Measurements from ENCODE around the gene ERGIC1.
A peak's percentile ranks its signal among the peaks of the same experiment; 100 is the strongest.

Gene ERGIC1

GRCh38 chr5:172984244-172984953 lies 150.3 kb downstream of the ERGIC1 start:
- Histone ChIP-seq H3K9me3 (ENCODE audit: control insufficient read depth, insufficient read depth, low read length) (no peaks in the 10 kb centered on the region), H3K9ac (ENCODE audit: low read depth, low read length) (peak overlapping the region; percentile 90), H3K4me3 (ENCODE audit: low read depth, low read length) (peak overlapping the region; percentile 99), H3K4me1 (ENCODE audit: control insufficient read depth, insufficient read depth, low read length) (peaks cover 3% of the 10 kb centered on the region), H3K27me3 (ENCODE audit: control insufficient read depth, insufficient read depth, low read length) (no peaks in the 10 kb centered on the region), H3K36me3 (ENCODE audit: control insufficient read depth, insufficient read depth, low read length) (peaks cover 9% of the 10 kb centered on the region)

- Histone ChIP-seq H3K4me1 (ENCODE audit: control insufficient read depth, insufficient read depth, low read length) (peaks cover 3% of the 10 kb centered on the region), H3K4me3 (ENCODE audit: low read depth, low read length) (no peak overlapping the region), H3K9ac (ENCODE audit: low read depth, low read length) (no peak overlapping the region), H3K9me3 (ENCODE audit: control insufficient read depth, insufficient read depth, low read length) (no peaks in the 10 kb centered on the region), H3K36me3 (ENCODE audit: control insufficient read depth, insufficient read depth, low read length) (peaks cover 9% of the 10 kb centered on the region), H3K27me3 (ENCODE audit: control insufficient read depth, insufficient read depth, low read length) (no peaks in the 10 kb centered on the region)
These were observed 151.5 kb downstream of the ERGIC1 start for GRCh38 chr5:172985596-172985995.

GRCh38 chr5:172988276-172988675 lies 154.2 kb downstream of the ERGIC1 start:
- no peak overlapping the region for H3K4me3 ChIP-seq (ENCODE audit: low read depth, low read length)

GRCh38 chr5:172990776-172991175 lies 156.7 kb downstream of the ERGIC1 start:
- no peaks in the 10 kb centered on the region for H3K9me3 ChIP-seq (ENCODE audit: control insufficient read depth, insufficient read depth, low read length)
- no peaks in the 10 kb centered on the region for H3K27me3 ChIP-seq (ENCODE audit: control insufficient read depth, insufficient read depth, low read length)
- peaks cover 11% of the 10 kb centered on the region for H3K36me3 ChIP-seq (ENCODE audit: control insufficient read depth, insufficient read depth, low read length)
- no peak overlapping the region for H3K9ac ChIP-seq (ENCODE audit: low read depth, low read length)
- H3K4me1 ChIP-seq (ENCODE audit: control insufficient read depth, insufficient read depth, low read length): no peaks in the 10 kb centered on the region
- H3K4me3 ChIP-seq (ENCODE audit: low read depth, low read length): no peak overlapping the region

More at GRCh38 chr5:172988276-172988675, 154.2 kb downstream of the ERGIC1 start:
- Histone ChIP-seq H3K27me3 (ENCODE audit: control insufficient read depth, insufficient read depth, low read length) (no peaks in the 10 kb centered on the region), H3K36me3 (ENCODE audit: control insufficient read depth, insufficient read depth, low read length) (peaks cover 9% of the 10 kb centered on the region), H3K9ac (ENCODE audit: low read depth, low read length) (no peak overlapping the region), H3K9me3 (ENCODE audit: control insufficient read depth, insufficient read depth, low read length) (no peaks in the 10 kb centered on the region), H3K4me1 (ENCODE audit: control insufficient read depth, insufficient read depth, low read length) (peaks cover 3% of the 10 kb centered on the region)

- Histone ChIP-seq H3K9ac (ENCODE audit: low read depth, low read length) (no peak overlapping the region), H3K27me3 (ENCODE audit: control insufficient read depth, insufficient read depth, low read length) (no peaks in the 10 kb centered on the region), H3K9me3 (ENCODE audit: control insufficient read depth, insufficient read depth, low read length) (no peaks in the 10 kb centered on the region), H3K36me3 (ENCODE audit: control insufficient read depth, insufficient read depth, low read length) (peaks cover 5% of the 10 kb centered on the region), H3K4me1 (ENCODE audit: control insufficient read depth, insufficient read depth, low read length) (no peaks in the 10 kb centered on the region), H3K4me3 (ENCODE audit: low read depth, low read length) (no peak overlapping the region)
These were observed 160.4 kb downstream of the ERGIC1 start for GRCh38 chr5:172994405-172994804.

- Histone ChIP-seq H3K36me3 (ENCODE audit: control insufficient read depth, insufficient read depth, low read length) (peaks cover 5% of the 10 kb centered on the region), H3K4me1 (ENCODE audit: control insufficient read depth, insufficient read depth, low read length) (peaks cover 3% of the 10 kb centered on the region), H3K4me3 (ENCODE audit: low read depth, low read length) (no peak overlapping the region)
These were observed 165.4 kb downstream of the ERGIC1 start for GRCh38 chr5:172999372-172999973.

GRCh38 chr5:172999974-173000373 lies 165.9 kb downstream of the ERGIC1 start:
- Histone ChIP-seq H3K27me3 (ENCODE audit: control insufficient read depth, insufficient read depth, low read length) (no peaks in the 10 kb centered on the region), H3K9me3 (ENCODE audit: control insufficient read depth, insufficient read depth, low read length) (no peaks in the 10 kb centered on the region), H3K36me3 (ENCODE audit: control insufficient read depth, insufficient read depth, low read length) (peaks cover 5% of the 10 kb centered on the region), H3K4me3 (ENCODE audit: low read depth, low read length) (no peak overlapping the region), H3K9ac (ENCODE audit: low read depth, low read length) (no peak overlapping the region), H3K4me1 (ENCODE audit: control insufficient read depth, insufficient read depth, low read length) (peaks cover 3% of the 10 kb centered on the region)

More at GRCh38 chr5:172999372-172999973, 165.4 kb downstream of the ERGIC1 start:
- H3K9me3 ChIP-seq (ENCODE audit: control insufficient read depth, insufficient read depth, low read length): no peaks in the 10 kb centered on the region
- no peaks in the 10 kb centered on the region for H3K27me3 ChIP-seq (ENCODE audit: control insufficient read depth, insufficient read depth, low read length)
- no peak overlapping the region for H3K9ac ChIP-seq (ENCODE audit: low read depth, low read length)

GRCh38 chr5:173001229-173001841 lies 167.3 kb downstream of the ERGIC1 start:
- Histone ChIP-seq H3K27me3 (ENCODE audit: control insufficient read depth, insufficient read depth, low read length) (no peaks in the 10 kb centered on the region), H3K9me3 (ENCODE audit: control insufficient read depth, insufficient read depth, low read length) (no peaks in the 10 kb centered on the region), H3K4me1 (ENCODE audit: control insufficient read depth, insufficient read depth, low read length) (peaks cover 3% of the 10 kb centered on the region), H3K9ac (ENCODE audit: low read depth, low read length) (no peak overlapping the region), H3K36me3 (ENCODE audit: control insufficient read depth, insufficient read depth, low read length) (peaks cover 2% of the 10 kb centered on the region), H3K4me3 (ENCODE audit: low read depth, low read length) (no peak overlapping the region)

All from iPS-15b (cell line).